ENCODE results near the gene LCA5.
"Not testable (repeated sequence)": the region's sequence is repeated elsewhere in the genome, so short reads cannot be mapped to it uniquely, and the experiment has no call there.

The LCA5 gene

DNA sequence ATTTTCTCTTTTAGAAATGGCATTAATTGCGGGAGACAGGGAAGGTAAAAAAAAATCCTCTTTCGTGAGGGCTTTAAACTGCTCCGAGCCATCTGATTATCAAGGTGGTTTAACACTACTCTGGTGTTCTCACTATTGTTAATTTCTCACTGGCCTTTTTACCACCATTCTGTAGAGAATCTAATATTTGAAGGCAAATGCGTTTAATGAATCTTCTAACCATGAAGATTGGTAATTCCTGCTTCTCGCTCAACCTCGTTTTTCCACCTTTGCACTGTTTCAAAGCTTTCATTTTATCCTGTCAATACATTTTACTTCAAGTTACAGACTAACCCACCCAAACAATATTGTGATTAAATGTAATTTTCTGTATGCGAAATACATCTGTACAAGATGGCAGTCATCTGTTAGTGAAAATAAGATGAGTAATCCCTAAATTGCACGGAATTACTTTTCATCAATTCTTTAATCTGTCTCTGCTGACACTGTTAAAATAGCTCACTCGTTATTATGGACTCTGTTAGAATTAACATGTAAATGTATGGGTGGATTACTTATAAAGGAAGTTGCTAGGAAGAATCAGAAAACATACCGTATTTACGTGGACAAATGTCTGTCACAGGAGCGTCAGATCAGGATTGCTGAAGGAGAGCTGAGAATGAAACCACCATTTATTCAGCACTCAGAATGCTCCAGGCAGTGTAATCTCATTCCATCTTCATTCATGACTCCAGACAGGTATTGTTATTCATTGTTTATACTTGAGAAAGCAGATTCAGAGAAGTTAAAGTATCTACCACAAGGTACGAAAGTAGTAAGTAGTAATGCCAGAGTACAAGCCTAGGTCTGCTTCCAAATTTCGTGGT is 1.1 kb upstream of the LCA5 start:
- no peak for DNase-seq (ENCODE audit: low read depth, low spot score)

DNA sequence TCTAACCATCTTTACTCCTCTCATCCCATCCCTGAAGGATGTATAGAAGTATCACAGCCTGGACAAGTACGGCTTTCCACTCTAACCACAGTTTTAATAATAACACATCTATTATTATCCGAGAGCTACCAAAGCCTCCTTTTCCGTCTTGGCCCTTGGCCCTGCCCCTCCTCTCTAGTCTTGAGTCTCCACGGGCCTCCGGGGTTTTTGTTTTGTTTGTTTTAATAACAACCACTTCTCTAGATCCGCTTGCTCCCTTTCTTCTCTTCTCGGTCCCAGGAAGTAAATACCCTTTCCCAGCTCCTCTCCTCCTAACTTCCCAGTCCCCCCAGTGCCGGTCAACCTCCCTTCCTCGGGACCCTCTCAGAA is 661 bp downstream of the LCA5 start:
- no peak for DNase-seq (ENCODE audit: low read depth, low spot score)

- DNase-seq (ENCODE audit: low read depth, low spot score), result not testable (repeated sequence)
These were observed 7.7 kb downstream of the LCA5 start for GRCh38 chr6:79529567-79529966.

DNA sequence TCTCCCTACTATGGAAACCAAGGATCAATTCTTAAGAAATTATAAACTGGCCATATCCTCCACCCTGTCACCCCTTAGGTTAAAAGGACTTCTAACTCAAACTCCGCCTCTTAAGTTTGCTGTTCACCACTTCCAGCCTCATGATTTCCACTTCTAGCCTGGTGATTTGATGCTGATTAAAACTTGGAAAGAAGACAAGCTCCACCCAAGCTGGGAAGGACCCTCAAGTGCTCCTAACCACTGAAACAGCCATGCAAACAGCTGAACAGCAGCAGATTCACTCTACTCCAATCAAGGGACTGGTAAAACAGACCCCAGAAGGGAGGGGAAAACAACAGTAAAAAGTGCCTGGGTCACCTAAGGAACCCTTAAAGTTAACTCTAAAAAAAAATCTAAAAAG is 10.3 kb downstream of the LCA5 start:
- DNase-seq (ENCODE audit: low read depth, low spot score), result no peak

DNA sequence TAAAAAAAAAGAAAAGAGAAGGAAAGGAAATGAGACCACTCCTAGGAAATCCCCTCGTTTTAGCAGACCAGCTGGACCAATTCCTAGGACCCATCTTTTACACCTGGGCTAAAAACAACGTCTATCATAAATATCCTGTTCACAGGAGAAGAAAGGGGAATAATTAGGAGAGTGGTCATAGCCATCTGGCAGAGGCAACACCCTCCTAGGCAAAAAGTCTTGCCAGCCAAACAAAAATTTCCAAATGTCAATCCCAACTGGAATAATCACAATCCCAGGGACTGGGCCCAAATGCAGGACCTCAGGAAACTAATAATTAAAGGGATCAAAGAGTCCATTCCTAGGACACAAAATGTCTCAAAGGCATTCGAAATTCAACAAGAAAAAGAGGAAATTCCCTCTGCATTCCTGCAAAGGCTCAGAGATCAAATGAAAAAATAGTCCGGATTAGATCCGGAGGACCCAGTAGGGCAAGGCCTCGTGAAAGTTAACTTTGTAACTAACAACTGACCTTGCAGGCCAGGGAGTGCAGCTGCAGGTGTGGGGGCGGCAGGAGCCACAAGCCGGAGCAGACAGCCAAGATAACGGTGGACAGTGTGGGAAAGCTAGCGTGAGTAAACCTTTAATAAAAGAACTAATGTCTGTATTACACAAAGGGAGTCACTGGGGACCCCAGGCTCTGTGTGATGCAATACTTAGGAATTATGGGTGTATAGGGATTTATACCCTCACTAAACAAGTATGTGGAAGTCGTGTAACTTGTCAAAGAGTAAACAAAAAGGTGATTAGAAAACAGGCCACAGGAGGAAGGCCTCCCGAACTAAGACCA is 11.7 kb downstream of the LCA5 start:
- no peak for DNase-seq (ENCODE audit: low read depth, low spot score)

GRCh38 chr6:79524065-79524464 is 13.2 kb downstream of the LCA5 start:
- no peak for DNase-seq (ENCODE audit: low read depth, low spot score)

DNA sequence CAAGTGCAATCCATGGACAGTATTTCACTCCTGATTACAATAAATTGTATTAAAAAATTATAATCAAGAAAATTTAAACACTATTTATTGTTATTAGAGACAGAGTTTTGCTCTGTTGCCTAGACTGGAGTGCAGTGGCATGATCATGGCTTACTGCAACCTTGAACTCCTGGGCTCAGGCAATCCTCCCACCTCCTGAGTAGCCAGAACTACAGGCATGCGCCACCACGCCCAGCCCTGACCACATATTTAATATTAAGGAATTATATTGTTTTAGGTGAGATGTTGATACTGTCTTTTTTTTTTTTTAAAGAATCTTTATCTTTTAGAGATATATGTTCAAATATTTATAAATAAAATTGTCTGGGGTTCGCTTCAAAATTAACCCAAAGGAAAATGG is 14.6 kb downstream of the LCA5 start:
- no peak for DNase-seq (ENCODE audit: low read depth, low spot score)

GRCh38 chr6:79520534-79520933 is 16.7 kb downstream of the LCA5 start:
- DNase-seq (ENCODE audit: low read depth, low spot score), result no peak

DNA sequence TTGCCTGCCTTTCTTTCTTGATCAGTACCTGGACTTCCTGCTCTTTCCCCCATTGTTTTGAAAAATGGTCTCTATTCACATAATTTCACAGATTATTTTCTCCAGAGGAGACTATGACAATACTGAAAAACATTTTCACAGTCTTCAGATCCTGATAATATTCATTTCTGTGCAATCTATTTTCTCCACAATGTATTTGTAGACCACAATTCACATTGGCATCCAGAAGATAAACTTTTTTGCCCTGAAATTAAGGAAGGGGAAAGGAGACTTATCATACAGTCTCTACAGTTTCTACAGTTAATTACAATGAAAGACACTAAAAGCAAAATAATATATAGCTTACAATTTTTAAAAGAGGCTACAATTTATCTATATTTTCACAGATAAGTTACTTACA is 18.4 kb downstream of the LCA5 start:
- no peak for DNase-seq (ENCODE audit: low read depth, low spot score)

- no peak for DNase-seq (ENCODE audit: low read depth, low spot score)
These were observed 21.8 kb downstream of the LCA5 start for GRCh38 chr6:79515436-79515835.

DNA sequence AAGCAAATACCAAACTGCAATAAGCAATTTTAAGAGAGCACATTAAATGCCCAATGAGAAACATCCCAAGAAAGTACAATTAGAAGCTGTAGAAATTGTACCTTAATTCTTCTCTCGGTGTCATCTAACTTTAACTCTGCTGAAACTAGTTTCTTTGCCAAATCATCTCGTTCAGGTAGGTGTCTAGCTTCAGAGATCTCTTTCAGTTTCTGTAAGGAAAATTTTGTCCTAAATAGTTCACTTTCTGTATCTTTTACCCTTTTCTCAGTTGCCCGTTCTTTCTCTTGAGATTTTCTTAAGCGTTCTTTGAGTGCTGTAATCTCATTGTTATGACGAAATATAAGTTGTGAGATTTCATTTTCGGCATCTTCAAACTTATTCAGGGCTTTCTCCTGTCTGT is 24.1 kb downstream of the LCA5 start:
- DNase-seq (ENCODE audit: low read depth, low spot score), result no peak

- no peak for DNase-seq (ENCODE audit: low read depth, low spot score)
These were observed 25.2 kb downstream of the LCA5 start for GRCh38 chr6:79512014-79512413.

DNA sequence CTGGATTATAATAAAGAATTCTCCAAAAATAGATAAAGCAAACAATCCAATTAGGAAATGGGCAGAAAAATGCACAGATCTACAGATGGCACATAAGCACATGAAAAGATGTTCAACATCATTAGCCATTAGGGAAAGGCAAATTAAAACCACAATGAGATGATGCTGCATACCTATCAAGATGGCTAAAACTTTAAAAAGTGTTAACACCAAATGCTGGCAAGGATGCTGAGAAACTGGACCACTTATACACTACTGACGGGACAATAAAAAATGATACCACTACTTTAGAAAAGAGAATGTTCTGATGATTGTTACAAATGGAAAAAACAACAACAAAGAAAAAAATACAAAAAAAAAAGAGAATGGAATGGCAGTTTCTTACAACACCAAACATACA is 26.5 kb downstream of the LCA5 start:
- no peak for DNase-seq (ENCODE audit: low read depth, low spot score)

DNA sequence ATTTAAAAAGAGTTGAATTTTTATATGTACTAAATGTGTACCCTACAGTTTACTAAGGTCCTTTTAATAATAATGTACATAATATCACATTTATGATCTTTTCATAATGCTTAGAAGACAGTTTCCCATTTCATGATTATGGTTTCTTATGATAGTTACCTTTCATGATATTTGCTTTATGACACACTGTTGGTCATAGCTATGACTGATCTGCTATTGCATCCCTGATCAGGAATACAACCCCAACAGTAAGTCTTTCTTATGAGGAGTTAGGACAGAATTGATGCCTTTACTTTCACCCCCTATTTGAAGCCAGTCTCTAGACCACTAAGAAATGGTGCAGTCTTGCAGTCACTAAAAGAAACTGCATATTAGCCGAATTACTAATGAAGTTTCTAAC is 31.0 kb downstream of the LCA5 start:
- DNase-seq (ENCODE audit: low read depth, low spot score), result no peak

DNA sequence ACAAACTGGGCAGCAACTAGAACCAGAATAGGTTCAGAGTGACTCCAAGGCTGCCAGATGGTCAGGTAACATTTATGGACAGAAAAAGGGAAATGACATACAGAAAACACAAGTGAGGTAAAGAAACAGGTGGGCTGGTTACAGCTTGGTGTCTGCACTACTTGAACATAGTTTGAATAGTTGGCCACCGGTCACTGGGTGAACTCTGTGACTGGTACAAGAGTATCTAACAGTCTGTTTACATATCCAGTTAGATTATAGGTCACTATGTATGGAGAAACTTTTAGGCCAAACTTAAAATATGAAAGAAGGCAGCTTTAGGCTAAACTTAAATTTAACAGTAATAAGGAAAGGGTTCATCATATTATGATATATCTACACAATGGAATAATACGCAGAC is 32.9 kb downstream of the LCA5 start:
- DNase-seq (ENCODE audit: low read depth, low spot score), result no peak

DNA sequence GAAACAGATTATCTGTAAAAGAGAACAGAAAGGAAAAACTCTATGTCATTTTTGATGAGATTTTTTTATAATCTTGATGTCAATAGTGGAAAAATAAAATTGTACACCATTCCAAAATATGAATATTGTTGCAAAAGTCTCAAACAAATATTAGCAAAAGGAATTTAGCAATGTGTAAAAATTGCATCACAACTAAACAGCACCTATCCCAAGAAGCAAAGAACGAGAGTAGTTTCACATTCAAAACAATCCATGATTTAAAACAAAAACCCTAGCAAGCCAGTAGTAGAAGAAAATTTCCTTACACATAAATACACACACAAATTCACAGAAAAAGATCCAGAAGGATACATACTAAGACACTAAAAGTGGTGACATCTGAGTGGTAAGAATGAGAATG is 38.4 kb downstream of the LCA5 start:
- DNase-seq (ENCODE audit: low read depth, low spot score), result no peak

DNA sequence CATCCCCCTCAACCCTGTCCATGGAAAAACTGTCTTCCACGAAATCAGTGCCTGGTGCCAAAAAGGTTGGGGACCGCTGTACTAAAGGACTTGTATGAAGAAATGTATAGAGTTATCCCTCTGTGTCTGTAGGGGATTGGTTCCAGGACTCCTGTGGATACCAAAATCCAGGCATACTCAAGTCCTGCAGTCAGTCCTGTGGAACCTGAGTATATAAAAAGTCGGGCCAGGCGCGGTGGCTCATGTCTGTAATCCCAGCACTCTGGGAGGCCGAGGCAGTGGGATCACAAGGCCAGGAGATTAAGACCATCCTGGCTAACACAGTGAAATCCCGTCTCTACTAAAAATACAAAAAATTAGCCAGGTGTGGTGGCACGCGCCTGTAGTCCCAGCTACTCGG is 42.0 kb downstream of the LCA5 start:
- no peak for DNase-seq (ENCODE audit: low read depth, low spot score)

DNA sequence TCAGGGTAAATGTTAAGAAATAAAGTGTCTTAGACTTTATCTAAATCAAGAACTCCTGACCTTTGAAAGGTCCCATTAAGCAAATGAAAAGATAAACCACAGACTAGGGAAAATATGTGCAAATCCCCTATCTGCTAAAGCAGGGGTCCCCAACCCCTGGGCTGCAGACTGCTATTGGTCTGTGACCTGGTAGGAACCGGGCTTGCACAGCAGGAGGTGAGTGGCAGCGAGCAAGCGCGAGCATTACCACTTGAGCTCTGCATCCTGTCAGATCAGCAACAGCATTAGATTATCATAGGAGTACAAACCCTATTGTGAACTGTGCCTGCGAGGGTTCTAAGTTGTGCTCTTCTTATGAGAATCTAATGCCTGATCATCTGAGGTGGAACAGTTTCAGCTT is 42.4 kb downstream of the LCA5 start:
- no peak for DNase-seq (ENCODE audit: low read depth, low spot score)

DNA sequence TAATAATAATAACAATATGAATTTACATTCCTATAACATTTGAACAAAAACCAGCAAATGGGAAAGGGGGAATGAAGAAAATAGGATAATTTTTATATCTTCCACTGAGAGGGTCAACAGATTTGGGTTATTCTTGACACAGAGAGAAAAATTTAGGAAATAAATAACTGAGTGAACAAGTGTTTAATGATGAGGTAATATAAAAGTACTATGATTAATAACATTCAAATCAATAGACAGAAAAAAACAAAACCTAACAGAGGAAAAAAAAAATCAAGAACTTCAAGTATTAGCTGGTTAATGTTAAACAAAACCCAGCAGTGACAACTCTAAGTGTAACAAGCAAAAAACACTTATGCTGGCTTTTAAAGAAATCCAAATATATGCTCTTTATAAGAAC is 66.5 kb downstream of the LCA5 start:
- DNase-seq (ENCODE audit: low read depth, low spot score), result no peak

GRCh38 chr6:79469376-79470246 is 67.6 kb downstream of the LCA5 start:
- DNase-seq (ENCODE audit: low read depth, low spot score), result no peak

DNA sequence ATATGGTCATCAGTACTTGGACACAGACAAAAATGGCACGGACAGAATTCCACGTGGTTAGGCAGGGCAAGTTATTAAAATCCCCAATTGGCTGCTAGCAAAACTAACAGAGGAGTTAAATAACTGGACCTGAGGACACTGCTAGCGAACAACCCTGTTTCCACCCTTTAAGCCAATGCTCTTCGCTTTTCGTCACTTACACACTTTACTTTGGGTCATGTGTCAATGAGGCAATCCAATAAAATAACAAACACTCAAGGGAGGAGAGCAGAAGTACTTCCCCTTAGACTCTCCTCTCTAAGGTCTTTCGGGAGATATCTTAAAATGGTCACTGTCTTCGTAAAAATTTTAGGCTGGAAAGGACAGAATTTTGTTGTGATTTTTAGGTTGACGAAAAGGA is 68.6 kb downstream of the LCA5 start:
- DNase-seq (ENCODE audit: low read depth, low spot score), result no peak

DNA sequence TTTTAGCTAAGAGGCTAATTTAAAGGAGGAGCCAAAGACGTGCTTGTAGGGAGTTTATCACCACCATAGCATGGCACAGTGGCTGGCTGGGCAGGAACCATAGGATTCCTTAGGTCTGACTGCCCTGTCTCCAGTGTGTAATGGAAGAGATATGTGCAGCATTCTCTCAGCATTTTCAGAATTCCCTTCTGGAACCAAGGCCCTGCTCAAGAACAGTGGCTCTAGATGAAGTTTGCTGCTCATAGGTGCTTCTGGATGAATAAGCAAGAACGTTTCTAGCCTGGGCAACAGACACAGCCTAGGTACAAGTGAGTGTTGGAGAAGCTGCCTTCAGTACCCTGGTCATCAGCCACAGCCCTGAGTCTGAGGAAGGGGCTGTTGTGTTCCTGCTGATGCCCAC is 69.1 kb downstream of the LCA5 start:
- DNase-seq (ENCODE audit: low read depth, low spot score), result no peak
